ENCODE data around the gene ZBTB6. TPM values are rescaled to one million over a fixed set of nuclear protein-coding genes. Genes with fewer than 3 reads are reported as not detected.

ZBTB6 gene
- total and polyA plus RNA-seq, 9 of the 15 experiments (the other 6 are each of a cell fraction or from before 2014, with no cell fraction given): 1.4 to 7.2 (median 5.3) TPM

GRCh38 chr9:122931226-122932121 is 18.4 kb upstream of the ZBTB6 start, which contains the start of gene ZBTB26 (continued):
- TF ChIP-seq RBM17 (IDR thresholded peaks at IDR 0.05; ENCODE audit: borderline replicate concordance, low read depth, low read length) (no peak), NR2C2 (CRISPR knock-in tag; IDR thresholded peaks at IDR 0.05) (peak; percentile 90), NR2C2 (tag; IDR thresholded peaks at IDR 0.05) (peak; percentile 99), SMARCB1 (IDR thresholded peaks at IDR 0.05; ENCODE audit: insufficient read length, low read depth) (no peak), BACH1 (tag; IDR thresholded peaks at IDR 0.05) (no peak), ZNF133 (CRISPR knock-in tag; IDR thresholded peaks at IDR 0.05) (no peak), PPARD (CRISPR knock-in tag; IDR thresholded peaks at IDR 0.05) (no peak), HOMEZ (CRISPR knock-in tag; IDR thresholded peaks at IDR 0.05) (no peak), RBFOX2 (IDR thresholded peaks at IDR 0.05; ENCODE audit: low read depth, low read length) (peak; percentile 84), ELF4 (CRISPR knock-in tag; IDR thresholded peaks at IDR 0.05) (no peak), ZKSCAN3 (CRISPR knock-in tag; IDR thresholded peaks at IDR 0.05) (no peak), TAF15 (IDR thresholded peaks at IDR 0.05; ENCODE audit: low read depth, low read length) (no peak), ZSCAN29 (IDR thresholded peaks at IDR 0.05) (no peak), E2F1 (CRISPR knock-in tag; IDR thresholded peaks at IDR 0.05) (no peak), CREB3 (tag; conservative IDR thresholded peaks at IDR 0.05; ENCODE audit: low read depth) (no peak), DMBX1 (CRISPR knock-in tag; IDR thresholded peaks at IDR 0.05; ENCODE audit: borderline replicate concordance) (no peak), ZNF316 (IDR thresholded peaks at IDR 0.05) (no peak), CREB3L1 (IDR thresholded peaks at IDR 0.05; ENCODE audit: borderline replicate concordance, low read depth) (no peak), NR3C1 (CRISPR knock-in tag; IDR thresholded peaks at IDR 0.05) (no peak)
- TF ChIP-seq, protein P1, sequence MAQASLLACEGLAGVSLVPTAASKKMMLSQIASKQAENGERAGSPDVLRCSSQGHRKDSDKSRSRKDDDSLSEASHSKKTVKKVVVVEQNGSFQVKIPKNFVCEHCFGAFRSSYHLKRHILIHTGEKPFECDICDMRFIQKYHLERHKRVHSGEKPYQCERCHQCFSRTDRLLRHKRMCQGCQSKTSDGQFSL (CRISPR knock-in tag; IDR thresholded peaks at IDR 0.05): no peak
- TF ChIP-seq, protein P1 (tag; IDR thresholded peaks at IDR 0.05): no peak
- TF ChIP-seq, protein P2, sequence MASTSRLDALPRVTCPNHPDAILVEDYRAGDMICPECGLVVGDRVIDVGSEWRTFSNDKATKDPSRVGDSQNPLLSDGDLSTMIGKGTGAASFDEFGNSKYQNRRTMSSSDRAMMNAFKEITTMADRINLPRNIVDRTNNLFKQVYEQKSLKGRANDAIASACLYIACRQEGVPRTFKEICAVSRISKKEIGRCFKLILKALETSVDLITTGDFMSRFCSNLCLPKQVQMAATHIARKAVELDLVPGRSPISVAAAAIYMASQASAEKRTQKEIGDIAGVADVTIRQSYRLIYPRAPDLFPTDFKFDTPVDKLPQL (IDR thresholded peaks at IDR 0.05; ENCODE audit: extremely low read depth, insufficient read length): no peak
